Measurements from ENCODE around the gene RABEP1. TPM values are rescaled to one million over a fixed set of nuclear protein-coding genes. Genes with fewer than 3 reads are reported as not detected.

The RABEP1 gene
- total and polyA plus RNA-seq, 9 of the 15 experiments (the other 6 are each of a cell fraction or from before 2014, with no cell fraction given), result 8.2 to 38.9 (median 30.3) TPM

DNA sequence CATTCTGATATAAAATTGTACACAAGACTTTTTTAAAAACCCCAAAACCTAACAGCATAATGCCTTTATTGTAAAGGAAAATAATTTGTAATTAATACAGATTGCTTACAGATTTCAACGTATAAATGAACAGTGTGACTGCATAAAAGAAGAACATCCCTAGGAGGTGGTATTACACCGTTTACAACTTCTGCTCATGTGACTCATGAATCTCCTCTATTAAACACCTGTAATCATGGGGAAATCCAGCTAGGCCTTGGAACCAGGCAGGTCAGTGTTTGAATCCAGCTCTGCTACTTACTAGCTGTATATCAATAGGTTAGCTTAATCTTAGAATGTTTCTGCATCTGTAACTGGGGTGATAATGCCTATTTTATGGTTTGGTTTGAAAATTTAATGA, 15.2 kb downstream of the RABEP1 start:
- no peak overlapping the region for H3K4me2 ChIP-seq (ENCODE audit: insufficient read depth, low read length)
- intact Hi-C loops (cut with micrococcal nuclease) (no loop called here), in situ Hi-C loops (cut with MboI) (no loop called here)
- no peaks in the 10 kb centered on the region for H3K27me3 ChIP-seq (ENCODE audit: control insufficient read depth in 2 of 2, insufficient read depth in 2 of 2, low read length in 2 of 2)
- ATAC-seq, result no peak
- 56% methylated on average over 2 of the region's 2 CpGs for WGBS (ENCODE audit: insufficient coverage, low coverage, missing lambda C conversion rate)
- DNase-seq (ENCODE audit: extremely low read depth in 1 of 4, low spot score in 3 of 4), result no peak
- ChIA-PET POLR2A (interaction anchor here (1.0 to 1.1 kb wide), 3 partner anchors 10 to 20 kb away, joined by 3 to 4 read pairs (median 4); no protein-coding TSS in a partner anchor), CTCF (ENCODE audit: low intra/inter-chr PET ratio) (no interaction called here)
- H3K4me3 ChIP-seq, result no peak overlapping the region
- H3K9ac ChIP-seq (ENCODE audit: insufficient read depth in 1 of 2, low read depth in 2 of 2, low read length in 2 of 2), result no peak overlapping the region
- TF ChIP-seq RFX7 (CRISPR knock-in tag; IDR thresholded peaks at IDR 0.05) (no peak), HNRNPL (IDR thresholded peaks at IDR 0.05; ENCODE audit: low read depth, low read length) (no peak), GTF2F1 (IDR thresholded peaks at IDR 0.05; ENCODE audit: low read depth, low read length) (no peak), GTF2A2 (tag; IDR thresholded peaks at IDR 0.05) (no peak), GABPB1 (CRISPR knock-in tag; IDR thresholded peaks at IDR 0.05) (no peak), NFXL1 (CRISPR knock-in tag; IDR thresholded peaks at IDR 0.05) (no peak), POLR3G (IDR thresholded peaks at IDR 0.05; ENCODE audit: extremely low read depth, insufficient read length, insufficient replicate concordance) (no peak), ZNF217 (CRISPR knock-in tag; IDR thresholded peaks at IDR 0.05) (no peak), ZNF124 (CRISPR knock-in tag; IDR thresholded peaks at IDR 0.05) (no peak), STAT5B (CRISPR knock-in tag; IDR thresholded peaks at IDR 0.05) (no peak), FUS (optimal IDR thresholded peaks at IDR 0.05; ENCODE audit: low read depth, low read length) (no peak), TSC22D4 (tag; IDR thresholded peaks at IDR 0.05) (no peak), ILK (tag; IDR thresholded peaks at IDR 0.05; ENCODE audit: borderline replicate concordance, low read depth) (no peak), ARNT (IDR thresholded peaks at IDR 0.05) (no peak), ZNF23 (CRISPR knock-in tag; IDR thresholded peaks at IDR 0.05) (no peak), SIN3B (IDR thresholded peaks at IDR 0.05; ENCODE audit: low read depth) (no peak), RBM25 (IDR thresholded peaks at IDR 0.05; ENCODE audit: low read depth, low read length, severe bottlenecking) (no peak), RUNX1 (IDR thresholded peaks at IDR 0.05; ENCODE audit: low read depth) (no peak)
- TF ChIP-seq, protein P1, sequence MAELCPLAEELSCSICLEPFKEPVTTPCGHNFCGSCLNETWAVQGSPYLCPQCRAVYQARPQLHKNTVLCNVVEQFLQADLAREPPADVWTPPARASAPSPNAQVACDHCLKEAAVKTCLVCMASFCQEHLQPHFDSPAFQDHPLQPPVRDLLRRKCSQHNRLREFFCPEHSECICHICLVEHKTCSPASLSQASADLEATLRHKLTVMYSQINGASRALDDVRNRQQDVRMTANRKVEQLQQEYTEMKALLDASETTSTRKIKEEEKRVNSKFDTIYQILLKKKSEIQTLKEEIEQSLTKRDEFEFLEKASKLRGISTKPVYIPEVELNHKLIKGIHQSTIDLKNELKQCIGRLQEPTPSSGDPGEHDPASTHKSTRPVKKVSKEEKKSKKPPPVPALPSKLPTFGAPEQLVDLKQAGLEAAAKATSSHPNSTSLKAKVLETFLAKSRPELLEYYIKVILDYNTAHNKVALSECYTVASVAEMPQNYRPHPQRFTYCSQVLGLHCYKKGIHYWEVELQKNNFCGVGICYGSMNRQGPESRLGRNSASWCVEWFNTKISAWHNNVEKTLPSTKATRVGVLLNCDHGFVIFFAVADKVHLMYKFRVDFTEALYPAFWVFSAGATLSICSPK (IDR thresholded peaks at IDR 0.05; ENCODE audit: borderline replicate concordance), result no peak
- H3K27ac ChIP-seq (ENCODE audit: extremely low read depth, low read depth, low read length), result no peak overlapping the region
- H3K9me1 ChIP-seq (ENCODE audit: control insufficient read depth, insufficient read depth, low read length), result no peaks in the 10 kb centered on the region
- H2AFZ ChIP-seq (ENCODE audit: low read depth, low read length), result no peak overlapping the region
- peaks cover 28% of the 10 kb centered on the region; the same call in 2 of the 3 replicates for H3K36me3 ChIP-seq (ENCODE audit: control insufficient read depth, insufficient read depth, low read length)
- FAIRE-seq, result no peak
- peaks cover 83% of the 10 kb centered on the region for H3K79me2 ChIP-seq (ENCODE audit: control insufficient read depth, insufficient read depth, low read length)
- no TSS peak for BruUV-seq (replicated peaks)
- H3K9me3 ChIP-seq (replicated peaks; ENCODE audit: control insufficient read depth, insufficient read depth, low read depth, low read length), result no peaks in the 10 kb centered on the region
- H4K20me1 ChIP-seq (replicated peaks; ENCODE audit: control insufficient read depth, insufficient read depth, low read length), result no peaks in the 10 kb centered on the region
- no peaks in the 10 kb centered on the region for H3K4me1 ChIP-seq (replicated peaks in 1 of 2; ENCODE audit: control insufficient read depth in 2 of 2, insufficient read depth in 2 of 2, low read length in 2 of 2)

Data from K562 (cell line).